ENCODE measurements around the gene OGN. TPM values are rescaled to one million over a fixed set of nuclear protein-coding genes. Genes with fewer than 3 reads are reported as not detected.

Gene OGN
- total RNA-seq, result 1 to 10 TPM in 3 of 4 donors, under 1 TPM in 1; 0.97 to 2.4 (median 1.6) TPM

- H3K27me3 ChIP-seq, result no peaks in the 10 kb centered on the region
- H3K27ac ChIP-seq, result no peak within 1 kb of the TSS
- TF ChIP-seq POLR2AphosphoS5 (IDR thresholded peaks at IDR 0.05), result no peak
- no peak for TF ChIP-seq CTCF (IDR thresholded peaks at IDR 0.05)
- peaks cover 17% of the 10 kb centered on the region for H3K4me1 ChIP-seq
- no peaks in the 10 kb centered on the region for H3K36me3 ChIP-seq
- 67% methylated on average over 5 of the region's 5 CpGs for WGBS
- no peaks in the 10 kb centered on the region for H3K9me3 ChIP-seq
- no peak within 1 kb of the TSS for H3K4me3 ChIP-seq
- DNase-seq (ENCODE audit: low spot score in 2 of 2), result no peak
Observed at GRCh38 chr9:92404042-92404836, at the start of gene OGN. TSS of gene OGN (minus strand) at chr9:92404578. CDS start at chr9:92403407, 1,171 bp downstream.

GRCh38 chr9:92446536-92446935 lies 42.2 kb upstream of the OGN start:
- H3K27ac ChIP-seq, result no peak overlapping the region
- H3K36me3 ChIP-seq, result no peaks in the 10 kb centered on the region

GRCh38 chr9:92444841-92445240 lies 40.5 kb upstream of the OGN start:
- 87% methylated on average over 4 of the region's 4 CpGs for WGBS
- H3K36me3 ChIP-seq, result no peaks in the 10 kb centered on the region
- H3K9me3 ChIP-seq, result no peaks in the 10 kb centered on the region
- H3K27ac ChIP-seq, result no peak overlapping the region
- TF ChIP-seq EP300 (IDR thresholded peaks at IDR 0.05) (no peak), POLR2A (IDR thresholded peaks at IDR 0.05) (no peak), CTCF (IDR thresholded peaks at IDR 0.05) (no peak)
- no peaks in the 10 kb centered on the region for H3K27me3 ChIP-seq
- H3K4me1 ChIP-seq, result peaks cover 3% of the 10 kb centered on the region
- no peak for DNase-seq (ENCODE audit: low spot score in 2 of 2)
- H3K4me3 ChIP-seq, result no peak overlapping the region

More at GRCh38 chr9:92446536-92446935, 42.2 kb upstream of the OGN start:
- no peak for DNase-seq (ENCODE audit: low spot score in 2 of 2)
- Histone ChIP-seq H3K4me3 (no peak overlapping the region), H3K4me1 (peaks cover 3% of the 10 kb centered on the region), H3K9me3 (no peaks in the 10 kb centered on the region), H3K27me3 (no peaks in the 10 kb centered on the region)
- TF ChIP-seq CTCF (IDR thresholded peaks at IDR 0.05) (no peak), POLR2AphosphoS5 (IDR thresholded peaks at IDR 0.05) (no peak), POLR2A (IDR thresholded peaks at IDR 0.05) (no peak), EP300 (IDR thresholded peaks at IDR 0.05) (no peak)

- no peak for TF ChIP-seq POLR2AphosphoS5 (IDR thresholded peaks at IDR 0.05)
- TF ChIP-seq CTCF (IDR thresholded peaks at IDR 0.05), result no peak
- no peak for TF ChIP-seq EP300 (IDR thresholded peaks at IDR 0.05)
- TF ChIP-seq POLR2A (IDR thresholded peaks at IDR 0.05), result no peak
- WGBS, result 86% methylated on average over 6 of the region's 6 CpGs
- no peak overlapping the region for H3K4me3 ChIP-seq
- no peaks in the 10 kb centered on the region for H3K9me3 ChIP-seq
- no peaks in the 10 kb centered on the region for H3K27me3 ChIP-seq
- no peak overlapping the region for H3K27ac ChIP-seq
- no peak for DNase-seq (ENCODE audit: low spot score in 2 of 2)
- H3K4me1 ChIP-seq, result peaks cover 3% of the 10 kb centered on the region
- no peaks in the 10 kb centered on the region for H3K36me3 ChIP-seq
Observed at GRCh38 chr9:92440751-92441046, 36.3 kb upstream of the OGN start.

- Histone ChIP-seq H3K4me3 (no peak overlapping the region), H3K9me3 (no peaks in the 10 kb centered on the region), H3K27ac (no peak overlapping the region), H3K4me1 (peaks cover 3% of the 10 kb centered on the region), H3K36me3 (no peaks in the 10 kb centered on the region), H3K27me3 (no peaks in the 10 kb centered on the region)
- TF ChIP-seq CTCF (IDR thresholded peaks at IDR 0.05) (no peak), POLR2AphosphoS5 (IDR thresholded peaks at IDR 0.05) (no peak), EP300 (IDR thresholded peaks at IDR 0.05) (no peak), POLR2A (IDR thresholded peaks at IDR 0.05) (no peak)
- DNase-seq (ENCODE audit: low spot score in 2 of 2), result no peak
- WGBS, result 83% methylated on average over 5 of the region's 5 CpGs
Observed at GRCh38 chr9:92439921-92440750, 35.8 kb upstream of the OGN start.
